ENCODE measurements around the gene SLC1A4. TPM values are rescaled to one million over a fixed set of nuclear protein-coding genes. Genes with fewer than 3 reads are reported as not detected.
A peak's percentile ranks its signal among the peaks of the same experiment; 100 is the strongest.

SLC1A4 gene
- total and polyA plus RNA-seq, 8 donors: 10.9 to 72.7 (median 23.1) TPM

DNA sequence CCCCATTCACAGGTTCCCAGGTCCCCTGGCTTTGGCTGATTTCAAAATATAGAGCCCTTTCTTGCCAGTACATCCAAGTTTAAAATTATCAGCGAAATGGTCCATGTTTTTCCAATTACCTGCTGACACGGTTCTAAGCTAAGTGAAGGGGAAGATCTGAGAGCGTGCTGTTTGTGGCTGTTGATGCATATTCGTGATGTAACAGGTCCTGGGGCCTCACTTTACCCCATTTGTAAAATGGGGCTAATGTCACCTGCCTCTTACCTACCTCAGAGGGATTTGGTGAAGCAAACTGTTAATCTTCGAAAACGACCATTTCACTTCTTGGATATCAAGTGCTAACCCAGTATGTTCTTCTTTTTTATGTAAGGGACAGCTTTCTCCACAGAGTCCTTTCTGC is 33.0 kb downstream of the SLC1A4 start:
- WGBS, 2 donors: 90 to 95% methylated on average over 6 of the region's 6 CpGs
- TF ChIP-seq, protein P1, sequence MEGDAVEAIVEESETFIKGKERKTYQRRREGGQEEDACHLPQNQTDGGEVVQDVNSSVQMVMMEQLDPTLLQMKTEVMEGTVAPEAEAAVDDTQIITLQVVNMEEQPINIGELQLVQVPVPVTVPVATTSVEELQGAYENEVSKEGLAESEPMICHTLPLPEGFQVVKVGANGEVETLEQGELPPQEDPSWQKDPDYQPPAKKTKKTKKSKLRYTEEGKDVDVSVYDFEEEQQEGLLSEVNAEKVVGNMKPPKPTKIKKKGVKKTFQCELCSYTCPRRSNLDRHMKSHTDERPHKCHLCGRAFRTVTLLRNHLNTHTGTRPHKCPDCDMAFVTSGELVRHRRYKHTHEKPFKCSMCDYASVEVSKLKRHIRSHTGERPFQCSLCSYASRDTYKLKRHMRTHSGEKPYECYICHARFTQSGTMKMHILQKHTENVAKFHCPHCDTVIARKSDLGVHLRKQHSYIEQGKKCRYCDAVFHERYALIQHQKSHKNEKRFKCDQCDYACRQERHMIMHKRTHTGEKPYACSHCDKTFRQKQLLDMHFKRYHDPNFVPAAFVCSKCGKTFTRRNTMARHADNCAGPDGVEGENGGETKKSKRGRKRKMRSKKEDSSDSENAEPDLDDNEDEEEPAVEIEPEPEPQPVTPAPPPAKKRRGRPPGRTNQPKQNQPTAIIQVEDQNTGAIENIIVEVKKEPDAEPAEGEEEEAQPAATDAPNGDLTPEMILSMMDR (IDR thresholded peaks at IDR 0.05): no peak
- peaks cover 0 to 29% (median 7%) of the 10 kb centered on the region in 3 donors for H3K36me3 ChIP-seq
- ATAC-seq (no peak), FAIRE-seq (no peak), DNase-seq (no peak)
- H3K27ac ChIP-seq: no peak overlapping the region
- H3K4me1 ChIP-seq: no peaks in the 10 kb centered on the region
- H3K9me3 ChIP-seq: no peaks in the 10 kb centered on the region
- no peak overlapping the region for H3K4me3 ChIP-seq
- no peaks in the 10 kb centered on the region for H3K27me3 ChIP-seq
- intact Hi-C loops (cut with DNase I): no loop called here

- FAIRE-seq: no peak
- TF ChIP-seq, protein P1 (IDR thresholded peaks at IDR 0.05): no peak
- no peak for DNase-seq
- Histone ChIP-seq H3K4me1 (no peaks in the 10 kb centered on the region), H3K36me3 (peaks cover 0 to 15% (median 3%) of the 10 kb centered on the region in 3 donors), H3K4me3 (no peak overlapping the region), H3K27me3 (no peaks in the 10 kb centered on the region), H3K9me3 (no peaks in the 10 kb centered on the region), H3K27ac (no peak overlapping the region)
- WGBS, 2 donors: 94 to 96% methylated on average over 8 of the region's 8 CpGs
- intact Hi-C loops (cut with DNase I): no loop called here
- no peak for ATAC-seq
Measured at GRCh38 chr2:65023742-65024141, 34.5 kb downstream of the SLC1A4 start.

GRCh38 chr2:65024149-65024829 is 35.1 kb downstream of the SLC1A4 start:
- FAIRE-seq (no peak), DNase-seq (no peak), ATAC-seq (peak in 1 of 4 donors; percentile 19)
- H3K9me3 ChIP-seq: no peaks in the 10 kb centered on the region
- TF ChIP-seq, protein P1 (IDR thresholded peaks at IDR 0.05): no peak
- H3K27ac ChIP-seq: no peak overlapping the region
- no peak overlapping the region for H3K4me3 ChIP-seq
- 89 to 95% methylated on average over 7 of the region's 7 CpGs for WGBS, 2 donors
- no peaks in the 10 kb centered on the region for H3K27me3 ChIP-seq
- no peaks in the 10 kb centered on the region for H3K4me1 ChIP-seq
- peaks cover 0 to 13% (median 0%) of the 10 kb centered on the region in 3 donors for H3K36me3 ChIP-seq
- intact Hi-C loops (cut with DNase I): no loop called here

DNA sequence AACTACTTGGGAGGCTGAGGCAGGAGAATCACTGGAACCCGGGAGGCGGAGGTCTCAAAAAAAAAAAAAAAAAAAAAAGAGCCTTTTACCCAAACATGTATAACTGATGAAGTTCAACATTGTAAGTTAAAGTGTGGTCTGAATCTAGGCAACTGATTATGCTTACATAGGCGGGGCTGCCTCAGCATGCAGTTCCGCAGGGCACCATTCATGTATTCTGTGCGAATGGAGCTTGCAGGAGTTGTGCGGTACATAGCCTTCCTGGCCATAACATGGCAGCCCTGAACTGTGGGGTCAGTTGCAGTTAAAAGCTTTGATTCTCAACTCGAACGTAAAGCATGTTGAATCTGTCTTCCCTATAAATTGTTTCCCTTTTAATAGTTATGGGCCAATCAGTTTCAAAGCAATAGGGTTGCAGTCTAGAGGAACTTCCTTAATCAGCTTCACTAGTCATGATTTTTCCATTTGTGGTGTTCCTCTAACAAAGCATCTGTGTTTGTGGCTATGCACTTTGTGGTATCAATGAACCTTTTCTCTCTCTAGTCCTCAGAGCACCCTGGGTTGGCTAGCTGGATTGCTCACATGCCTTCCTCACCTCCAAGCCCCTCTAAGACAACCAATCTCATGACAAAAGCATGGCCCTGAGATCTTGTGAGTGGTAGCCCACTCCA is 36.4 kb downstream of the SLC1A4 start:
- TF ChIP-seq, protein P1 (IDR thresholded peaks at IDR 0.05): no peak

DNA sequence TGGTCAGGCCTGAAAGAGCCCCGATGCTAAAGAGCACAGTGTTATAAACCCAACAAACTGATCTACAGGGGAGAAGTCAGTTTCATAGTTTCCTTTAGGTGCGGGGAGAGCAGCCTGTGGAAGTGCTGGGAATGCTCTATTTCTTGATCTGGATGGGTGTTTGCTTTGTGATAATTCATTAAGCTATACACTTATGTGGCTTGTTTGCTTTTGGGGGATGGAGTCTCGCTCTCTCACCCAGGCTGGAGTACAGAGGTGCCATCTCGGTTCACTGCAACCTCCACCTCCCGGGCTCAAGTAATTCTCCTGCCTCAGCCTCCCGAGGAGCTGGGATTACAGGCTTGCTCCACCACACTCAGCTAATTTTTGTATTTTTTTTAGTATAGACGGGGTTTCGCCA is 37.0 kb downstream of the SLC1A4 start:
- peaks cover 0 to 2% (median under 1%) of the 10 kb centered on the region in 3 donors for H3K4me1 ChIP-seq
- DNase-seq (no peak), ATAC-seq (no peak), FAIRE-seq (no peak)
- TF ChIP-seq, protein P1 (IDR thresholded peaks at IDR 0.05): no peak
- intact Hi-C loops (cut with DNase I): no loop called here
- no peaks in the 10 kb centered on the region for H3K9me3 ChIP-seq
- H3K27me3 ChIP-seq: no peaks in the 10 kb centered on the region
- no peak overlapping the region for H3K4me3 ChIP-seq
- 91 to 92% methylated on average over 8 of the region's 8 CpGs for WGBS, 2 donors
- H3K36me3 ChIP-seq: peaks cover 0 to 9% (median 0%) of the 10 kb centered on the region in 3 donors
- no peak overlapping the region for H3K27ac ChIP-seq

More for the DNA sequence above, 36.4 kb downstream of the SLC1A4 start:
- FAIRE-seq (no peak), DNase-seq (no peak), ATAC-seq (peak in 3 of 4 donors; percentile 6 to 14 (median 12))
- H3K9me3 ChIP-seq: no peaks in the 10 kb centered on the region
- H3K4me1 ChIP-seq: no peaks in the 10 kb centered on the region
- 94 to 98% methylated on average over 8 of the region's 8 CpGs for WGBS, 2 donors
- H3K27ac ChIP-seq: no peak overlapping the region
- intact Hi-C loops (cut with DNase I): no loop called here
- peaks cover 0 to 13% (median 0%) of the 10 kb centered on the region in 3 donors for H3K36me3 ChIP-seq
- H3K4me3 ChIP-seq: no peak overlapping the region
- no peaks in the 10 kb centered on the region for H3K27me3 ChIP-seq

All from pancreas (tissue), 10 donors.